HG03469 (cell line): Measurements from ENCODE around the gene SBSN.

Experiments
- ATAC-seq: cut with Tn5 transposase; IDR thresholded peaks from one replicate; pipeline ENCODE4 v1.9.1; 2021; ENCODE audit warnings: mild to moderate bottlenecking, moderate library complexity, moderate number of reproducible peaks; ENCODE audit not compliant: unreplicated experiment

The SBSN gene

GRCh38 chr19:35509018-35509652 is 19.0 kb downstream of the SBSN start:
- no peak for ATAC-seq

DNA sequence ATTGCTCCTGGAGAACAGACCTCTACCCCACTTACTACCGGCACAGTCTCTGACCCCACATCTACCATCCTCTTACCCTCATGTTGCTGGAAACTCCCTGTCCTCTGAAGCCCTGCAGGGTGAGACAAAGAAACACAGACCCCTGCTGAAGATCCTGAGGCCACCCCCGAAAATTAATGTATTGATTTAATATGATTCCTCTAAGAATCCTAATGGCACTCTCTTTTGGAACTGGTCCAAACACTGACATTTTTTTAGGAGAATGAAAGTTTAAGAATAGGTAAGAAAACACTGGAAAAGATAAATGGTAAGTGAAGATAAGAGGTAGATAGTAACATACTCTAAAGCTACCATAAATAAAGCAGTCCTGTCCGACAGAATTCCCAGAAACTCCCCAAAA is 20.0 kb downstream of the SBSN start:
- ATAC-seq = no peak

GRCh38 chr19:35507561-35507960 is 20.6 kb downstream of the SBSN start:
- no peak for ATAC-seq

DNA sequence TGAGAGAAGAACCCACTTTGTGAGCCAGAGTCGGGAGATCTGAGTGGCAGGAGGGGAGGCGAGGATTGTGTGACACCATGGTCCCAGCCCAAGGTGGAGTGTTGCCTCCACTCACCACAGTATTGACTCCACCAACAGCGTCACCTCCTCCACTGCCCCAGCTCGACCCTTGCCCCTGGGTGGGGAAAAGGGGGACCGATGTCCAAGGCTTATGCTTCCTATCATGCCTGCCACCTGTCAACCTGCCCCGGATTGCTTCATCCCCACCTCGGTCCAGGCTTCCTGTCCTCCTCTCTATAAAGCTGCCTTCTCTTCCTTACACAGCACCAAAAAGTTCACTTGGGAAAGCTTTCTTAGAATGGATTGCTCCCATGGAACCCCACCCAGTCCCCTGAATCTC is 22.1 kb downstream of the SBSN start:
- ATAC-seq = no peak

GRCh38 chr19:35502751-35503150 is 25.4 kb downstream of the SBSN start:
- ATAC-seq = no peak

- no peak for ATAC-seq
Measured at GRCh38 chr19:35501684-35502083, 26.4 kb downstream of the SBSN start.

- no peak for ATAC-seq
Measured at GRCh38 chr19:35500611-35501010, 27.5 kb downstream of the SBSN start.

- no peak for ATAC-seq
Measured at GRCh38 chr19:35498984-35499527, 29.1 kb downstream of the SBSN start.

GRCh38 chr19:35498220-35498619 is 29.9 kb downstream of the SBSN start:
- ATAC-seq = no peak

- ATAC-seq = no peak
Measured at GRCh38 chr19:35497406-35497805, 30.7 kb downstream of the SBSN start.

DNA sequence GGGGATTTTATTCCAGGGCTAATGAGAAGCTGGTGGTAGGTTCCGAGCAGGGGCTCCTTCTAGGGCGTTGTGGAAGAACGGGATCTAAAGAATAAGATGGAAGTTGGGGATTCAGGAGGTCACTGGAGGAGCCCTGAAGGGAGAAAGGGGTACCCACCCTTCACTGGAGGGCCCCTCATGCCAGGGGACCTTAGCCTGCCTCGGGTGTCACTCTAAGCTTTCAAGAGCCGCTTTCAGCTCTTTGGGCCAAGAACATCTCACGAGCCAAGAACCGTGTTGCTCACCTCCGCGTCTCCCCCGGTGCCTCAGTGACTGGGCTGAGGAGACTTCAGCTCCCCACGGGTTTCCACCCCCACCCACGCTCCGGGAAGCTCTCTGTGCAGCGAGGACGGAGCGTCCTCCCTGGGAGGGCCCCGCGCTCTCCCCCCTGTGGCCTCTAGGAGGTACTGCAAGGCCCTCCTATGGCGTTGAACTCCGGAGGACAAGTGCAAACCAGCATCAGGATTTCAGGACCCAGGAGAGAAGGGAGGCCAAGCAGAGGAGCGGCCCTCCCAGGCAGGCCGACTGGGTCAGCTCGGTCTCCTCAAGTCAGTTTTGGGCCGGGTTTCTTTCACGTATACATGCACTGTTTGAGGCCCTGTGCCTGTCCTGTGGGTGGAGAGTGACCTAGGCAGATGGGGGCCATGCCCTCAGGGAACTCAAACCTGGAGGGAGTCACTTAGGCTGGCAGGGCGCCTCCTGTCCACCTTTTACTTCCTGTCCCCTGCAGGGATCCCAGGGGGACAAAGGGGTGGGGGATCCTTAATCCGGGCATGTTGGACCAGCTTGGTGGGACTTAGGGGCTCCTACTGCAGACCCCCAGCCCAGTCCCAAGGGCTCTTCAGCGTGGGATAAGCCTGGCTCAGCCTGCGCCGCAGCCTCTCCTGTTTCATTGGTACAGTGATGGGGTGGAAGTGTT is 32.7 kb downstream of the SBSN start:
- ATAC-seq = no peak

- ATAC-seq = no peak
Measured at GRCh38 chr19:35493971-35494370, 34.1 kb downstream of the SBSN start.

GRCh38 chr19:35491836-35492360 is 36.2 kb downstream of the SBSN start:
- no peak for ATAC-seq

GRCh38 chr19:35490364-35490763 is 37.7 kb downstream of the SBSN start, which contains the start of gene KRTDAP:
KRTDAP (minus strand) TSS chr19:35490464; CDS start chr19:35490442, 22 bp downstream.
- ATAC-seq = no peak

DNA sequence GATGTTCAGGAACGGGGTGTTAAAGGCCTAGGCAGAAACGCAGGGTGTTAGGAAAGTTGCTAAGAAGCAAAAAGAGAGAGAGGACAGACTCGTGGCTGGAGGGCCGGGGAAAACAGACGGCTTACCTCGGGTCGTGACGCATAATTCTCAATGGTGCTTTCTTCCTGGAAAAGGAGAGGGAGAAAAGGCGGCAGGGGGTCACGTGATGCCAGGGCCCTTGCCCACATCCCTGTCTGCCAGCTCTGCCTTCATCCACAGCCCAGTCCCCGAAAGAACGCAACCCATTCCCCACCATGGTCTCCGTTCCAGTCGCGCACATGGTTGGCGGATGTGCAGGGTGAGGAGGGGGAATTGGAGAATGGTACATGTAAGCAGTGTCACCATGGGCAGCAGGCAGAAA is 39.4 kb downstream of the SBSN start:
- no peak for ATAC-seq

DNA sequence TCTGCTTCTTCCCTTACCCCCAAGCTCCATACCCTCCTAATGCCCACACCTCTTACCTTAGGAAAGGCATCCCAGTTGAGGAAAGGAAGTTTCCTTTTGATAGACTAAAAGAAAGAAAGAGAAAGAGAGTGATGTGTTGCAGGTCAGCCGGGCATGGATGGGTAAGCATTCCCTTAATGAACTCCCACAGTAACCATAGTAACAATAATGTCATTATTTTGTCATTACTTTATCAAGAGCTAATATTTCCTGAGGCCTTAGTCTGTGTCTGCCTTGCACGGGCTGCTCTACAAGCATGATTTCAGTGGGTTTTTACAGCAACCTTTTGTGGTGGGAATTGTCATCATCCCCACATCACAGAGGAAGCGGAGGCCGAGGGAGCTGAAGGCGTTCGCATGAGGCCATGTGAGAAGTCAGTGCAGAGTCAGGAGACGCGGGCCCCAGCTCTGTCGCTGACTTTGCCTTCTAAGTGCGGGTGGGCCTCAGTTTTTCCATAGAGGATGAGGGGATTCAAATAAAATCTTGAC is 40.4 kb downstream of the SBSN start:
- no peak for ATAC-seq

DNA sequence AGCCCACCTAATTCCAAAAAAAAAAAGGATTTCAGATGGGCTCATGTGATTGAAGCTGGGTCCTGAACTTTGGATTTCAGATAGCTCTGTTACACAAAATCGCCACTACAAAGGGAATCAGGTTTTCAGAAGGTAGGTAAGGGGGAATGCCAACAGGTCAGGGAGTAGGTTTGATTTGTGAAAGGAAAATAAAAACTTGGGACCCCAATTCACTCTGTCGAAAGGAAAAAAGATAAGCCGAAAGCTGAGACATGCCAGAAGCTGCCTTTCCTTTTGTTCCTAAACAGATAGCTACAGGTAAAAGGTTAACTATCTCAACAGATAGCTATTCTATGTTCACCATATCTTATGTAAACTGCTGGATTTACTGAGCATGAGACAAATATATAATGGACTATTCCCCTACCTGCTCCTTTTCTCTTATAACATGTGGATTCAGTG is 41.8 kb downstream of the SBSN start:
- ATAC-seq = no peak

DNA sequence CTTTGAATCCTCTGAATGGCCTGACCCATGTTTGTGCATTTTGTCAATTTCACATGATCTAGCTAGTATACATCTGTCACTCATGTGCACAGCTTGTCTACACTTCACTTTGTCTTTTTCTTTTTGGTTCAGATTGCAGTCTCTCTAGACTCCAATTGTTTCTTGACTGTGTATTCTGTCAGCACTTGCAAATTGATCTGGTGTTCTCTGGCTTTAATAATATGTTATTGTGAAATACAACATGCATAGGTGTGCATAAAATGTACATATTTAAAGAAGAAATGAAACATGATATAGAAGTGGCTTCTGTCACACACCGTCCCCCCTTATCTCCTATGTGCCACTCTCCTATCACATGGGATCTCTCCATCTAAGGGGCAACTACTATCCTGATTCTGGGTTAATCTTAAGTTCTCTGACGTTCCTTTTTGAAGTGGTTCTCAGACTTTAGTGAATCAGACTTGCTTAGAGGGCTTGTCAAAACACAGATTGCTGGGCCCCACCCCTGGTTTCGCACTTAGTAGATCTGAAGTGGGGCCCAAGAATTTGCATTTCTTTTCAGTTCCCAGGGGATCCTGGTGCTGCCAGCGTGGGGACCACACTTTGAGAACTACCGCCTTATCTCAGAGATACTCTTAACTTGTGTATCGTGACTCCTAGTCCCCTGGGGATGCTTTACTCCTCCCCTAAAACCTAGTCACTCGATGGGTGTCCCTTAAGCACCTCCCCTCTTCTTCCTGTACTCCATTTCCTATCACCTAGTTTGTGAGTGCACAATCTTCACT is 43.7 kb downstream of the SBSN start:
- ATAC-seq = no peak

GRCh38 chr19:35483089-35483488 is 45.0 kb downstream of the SBSN start:
- ATAC-seq = no peak
